GM12878 (cell line): ENCODE data around the gene TRA2B. TPM values are rescaled to one million over a fixed set of nuclear protein-coding genes. Genes with fewer than 3 reads are reported as not detected.

Source experiments
- ATAC-seq: fragments of 200-7000 bp; cut with Tn5 transposase; 3 replicates; pipeline ENCODE4 v1.9.1; 2020; ENCODE audit warnings: mild to moderate bottlenecking, moderate library complexity
- BruUV-seq: library from RNA; stranded (reverse); fragments of 400-500 nt; replicated peaks from 2 replicates; lab custom pipeline; 2021; lab: Mats Ljungman, UMichigan
- CTCF ChIA-PET: fragments of 300-600 bp; sonication (Branson Sonifier 250); formaldehyde crosslinking; extraction: SDS; loops from one replicate; lab custom pipeline; 2021; ENCODE audit warnings: inconsistent platforms; lab: Yijun Ruan, JAX
- POLR2A ChIA-PET: fragments of 350-600 bp; formaldehyde crosslinking; extraction: SDS; loops from one replicate; lab custom pipeline; 2021; ENCODE audit warnings: inconsistent platforms; lab: Charles Lee
- RAD21 ChIA-PET: fragments of 300-600 bp; sonication (Branson Sonifier 250); formaldehyde crosslinking; loops from one replicate; lab custom pipeline; 2023; ENCODE audit warnings: antibody characterized with exemption; ENCODE audit not compliant: unreplicated experiment; lab: Charles Lee
- SMC1A ChIA-PET: fragments of 300-600 bp; sonication (Branson Sonifier 250); formaldehyde crosslinking; loops from one replicate; lab custom pipeline; 2023; ENCODE audit not compliant: unreplicated experiment, uncharacterized antibody; lab: Charles Lee
- DNase-seq: peaks from one replicate; pipeline ENCODE4 v3.0.0-alpha.2; 2011; ENCODE audit warnings: low read depth, low spot score
- FAIRE-seq: peaks from 3 replicates; lab custom pipeline; 2011; peaks lifted over from hg19 to GRCh38; lab: Jason Lieb, UNC
- H2AFZ ChIP-seq: 2 replicates; pipeline ENCODE4 v1.6.0; 2011; ENCODE audit warnings: low read depth, low read length, control low read depth; ENCODE audit not compliant: control insufficient read depth
- H3K27ac ChIP-seq: 2 replicates; pipeline ENCODE4 v1.5.1; 2011; ENCODE audit warnings: control low read depth; ENCODE audit not compliant: control insufficient read depth, insufficient read depth
- H3K27me3 ChIP-seq, 2 experiments: replicated peaks in 1 of 2; 2 replicates each; pipeline versions ENCODE4 v1.6.0 to v1.6.1; 2011; ENCODE audit warnings: low read length in 1 of 2; ENCODE audit not compliant: control insufficient read depth in 2 of 2, insufficient read depth in 2 of 2
- H3K36me3 ChIP-seq, 2 experiments: 2 replicates each; pipeline ENCODE4 v1.5.1; 2011; ENCODE audit warnings: low read length in 1 of 2; ENCODE audit not compliant: control insufficient read depth in 2 of 2, insufficient read depth in 2 of 2
- H3K4me1 ChIP-seq: 2 replicates; pipeline ENCODE4 v1.6.1; 2011; ENCODE audit warnings: mild to moderate bottlenecking, low read length, moderate library complexity, mixed read lengths; ENCODE audit not compliant: control insufficient read depth, insufficient read depth
- H3K4me2 ChIP-seq: 2 replicates; pipeline ENCODE4 v1.6.0; 2011; ENCODE audit warnings: control low read depth; ENCODE audit not compliant: control insufficient read depth, insufficient read depth
- H3K4me3 ChIP-seq: fragments of 200-600 bp; sonication (generic); 2 replicates; pipeline ENCODE4 v1.5.1; 2016
- H3K79me2 ChIP-seq: 2 replicates; pipeline ENCODE4 v1.6.0; 2011; ENCODE audit warnings: low read length; ENCODE audit not compliant: control insufficient read depth, insufficient read depth
- H3K9ac ChIP-seq: 2 replicates; pipeline ENCODE4 v1.8.0; 2011; ENCODE audit warnings: low read length, control low read depth, mixed read lengths; ENCODE audit not compliant: control insufficient read depth, insufficient read depth
- H3K9me3 ChIP-seq: replicated peaks from 3 replicates; pipeline ENCODE4 v1.5.1; 2011; ENCODE audit warnings: mild to moderate bottlenecking, low read length; ENCODE audit not compliant: control insufficient read depth, insufficient read depth
- H4K20me1 ChIP-seq: 2 replicates; pipeline ENCODE4 v1.6.0; 2011; ENCODE audit not compliant: control insufficient read depth, insufficient read depth
- ASH2L ChIP-seq: fragments of 300-600, 200-600 bp; sonication (generic); IDR thresholded peaks from 2 replicates; pipeline ENCODE4 v1.6.1; 2017; ENCODE audit warnings: low read depth, mild to moderate bottlenecking, borderline replicate concordance
- BMI1 ChIP-seq: fragments of 450-650 bp; IDR thresholded peaks from 2 replicates; pipeline ENCODE4 v1.6.1; 2016; ENCODE audit warnings: mild to moderate bottlenecking, moderate library complexity, borderline replicate concordance
- CBFB ChIP-seq: IDR thresholded peaks from 2 replicates; pipeline ENCODE4 v1.6.1; 2016; ENCODE audit warnings: antibody characterized with exemption, low read depth
- CHD4 ChIP-seq: fragments of 200-600 bp; sonication (generic); IDR thresholded peaks from 2 replicates; pipeline ENCODE4 v1.6.1; 2016; ENCODE audit warnings: mild to moderate bottlenecking
- CREB1 ChIP-seq: IDR thresholded peaks from 2 replicates; pipeline ENCODE4 v1.6.1; 2012; ENCODE audit warnings: low read depth, mild to moderate bottlenecking, inconsistent platforms
- FOXK2 ChIP-seq: fragments of 450-650 bp; IDR thresholded peaks from 2 replicates; pipeline ENCODE4 v1.6.1; 2017; ENCODE audit warnings: mild to moderate bottlenecking, moderate library complexity
- KAT2A ChIP-seq: conservative IDR thresholded peaks from 2 replicates; pipeline ENCODE4 v1.6.1; 2011; ENCODE audit warnings: low read depth, low read length; ENCODE audit not compliant: control insufficient read depth
- MYB ChIP-seq: fragments of 150-350 bp; IDR thresholded peaks from 2 replicates; pipeline ENCODE4 v1.6.1; 2014; ENCODE audit warnings: mild to moderate bottlenecking, low read depth, low read length, borderline replicate concordance
- POLR2AphosphoS2 ChIP-seq: IDR thresholded peaks from 2 replicates; pipeline ENCODE4 v1.6.1; 2011; ENCODE audit warnings: low read depth, mild to moderate bottlenecking, low read length, improper control_type of control experiment, moderate library complexity
- RELA ChIP-seq: fragments of 450-650 bp; IDR thresholded peaks from 2 replicates; pipeline ENCODE4 v1.8.0; 2014; ENCODE audit warnings: borderline replicate concordance; ENCODE audit not compliant: partially characterized antibody
- RFX5 ChIP-seq: IDR thresholded peaks from 2 replicates; pipeline ENCODE4 v1.6.1; 2011; ENCODE audit warnings: low read depth, low read length, improper control_type of control experiment
- RUNX3 ChIP-seq: IDR thresholded peaks from 2 replicates; pipeline ENCODE4 v1.6.1; 2012; ENCODE audit warnings: low read length, inconsistent platforms
- SREBF2 ChIP-seq: IDR thresholded peaks from 2 replicates; pipeline ENCODE4 v1.6.1; 2012; ENCODE audit warnings: mild to moderate bottlenecking, low read length
- WRNIP1 ChIP-seq: IDR thresholded peaks from 2 replicates; pipeline ENCODE4 v1.6.1; 2011; ENCODE audit warnings: low read depth, low read length, improper control_type of control experiment, borderline replicate concordance
- in situ Hi-C: fragments of 300-500 bp; cut with MboI; formaldehyde crosslinking; loops from 9 replicates; pipeline ENCODE4 v1.14.3; 2018; ENCODE audit warnings: mixed read lengths
- intact Hi-C: fragments of 100-400 bp; cut with micrococcal nuclease; formaldehyde crosslinking; loops from one replicate; pipeline ENCODE4 v1.14.2; 2022; ENCODE audit not compliant: unreplicated experiment
- polyA plus RNA-seq, 11 experiments: library from polyadenylated mRNA; depleted of rRNA in 4 of 11; unstranded in 6 of 11; stranded (reverse) in 5 of 11; fragments of >200 nt; fragmentation: Nextera tagmentation in 4 of 11; fragmentation: Illumina TruSeq in 1 of 11; extraction: Ambion mirVana in 4 of 11; extraction: Trizol in 1 of 11; gene quantifications; 1 replicate in 1 of 11; 2 replicates in 10 of 11; pipeline versions ENCODE4 v1.2.1 to v1.2.3, GENCODE V29; 2011 to 2016; ENCODE audit warnings: inconsistent platforms in 2 of 11, missing spikeins in 2 of 11, low read depth in 1 of 11
- total RNA-seq, 4 experiments: library from RNA; depleted of rRNA in 3 of 4; stranded (reverse); fragments of >200 nt in 3 of 4; fragmentation: Illumina TruSeq in 1 of 4; extraction: Trizol in 1 of 4; gene quantifications; 2 replicates each; pipeline versions ENCODE4 v1.2.1 to v1.2.3, GENCODE V29; 2013 to 2021
- TF ChIP-seq, protein P1 (sequence below): IDR thresholded peaks from 2 replicates; pipeline ENCODE4 v1.6.1; 2012; ENCODE audit warnings: low read depth, low read length, improper control_type of control experiment
- TF ChIP-seq, protein P2 (sequence below): fragments of 450-650 bp; IDR thresholded peaks from 2 replicates; pipeline ENCODE4 v1.6.1; 2017; ENCODE audit warnings: borderline replicate concordance
- TF ChIP-seq, protein P3 (sequence below): IDR thresholded peaks from 2 replicates; pipeline ENCODE4 v1.6.1; 2011; ENCODE audit warnings: borderline replicate concordance, low read depth, mild to moderate bottlenecking, moderate library complexity, mixed read lengths, low read length; ENCODE audit not compliant: insufficient read depth; ENCODE audit errors: extremely low read length
- TF ChIP-seq, protein P4 (sequence below): IDR thresholded peaks from 2 replicates; pipeline ENCODE4 v1.6.1; 2012; ENCODE audit warnings: low read depth, low read length, improper control_type of control experiment
- TF ChIP-seq, protein P5 (sequence below): fragments of 450-650 bp; IDR thresholded peaks from 2 replicates; pipeline ENCODE4 v1.6.1; 2017; ENCODE audit warnings: mild to moderate bottlenecking, moderate library complexity

Gene TRA2B
- total and polyA plus RNA-seq, 10 of the 15 experiments (the other 5 are each of a cell fraction or from before 2014, with no cell fraction given) = 130 to 317 (median 278) TPM

DNA sequence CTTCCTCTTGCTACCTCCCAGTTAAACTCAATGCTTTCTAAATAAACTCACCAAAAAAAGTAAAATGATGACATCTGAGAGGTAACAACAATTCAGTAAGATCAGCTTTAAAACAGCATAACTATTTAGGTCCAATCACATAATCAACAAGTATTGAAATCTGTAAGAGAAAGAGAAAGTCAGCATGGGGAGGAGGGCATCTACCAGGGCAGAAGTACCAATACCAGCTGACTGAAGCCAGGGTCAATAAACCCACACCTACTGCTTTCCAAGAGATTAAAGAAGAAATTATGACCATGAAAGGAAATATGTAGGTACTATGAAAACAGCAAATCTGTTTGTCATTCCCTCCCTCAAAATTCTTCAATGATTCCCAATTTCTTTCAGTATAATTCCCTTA lies 70.8 kb downstream of the TRA2B start:
- ChIA-PET POLR2A (no interaction called here), CTCF (no interaction called here), RAD21 (no interaction called here), SMC1A (no interaction called here)
- FAIRE-seq = no peak
- no peak for ATAC-seq
- Histone ChIP-seq H3K9ac (no peak overlapping the region), H3K79me2 (no peaks in the 10 kb centered on the region), H3K9me3 (no peaks in the 10 kb centered on the region), H2AFZ (no peak overlapping the region), H3K4me2 (no peak overlapping the region), H3K4me1 (no peaks in the 10 kb centered on the region), H4K20me1 (no peaks in the 10 kb centered on the region; the same call in 1 of the 2 replicates), H3K27ac (no peak overlapping the region), H3K4me3 (no peak overlapping the region), H3K36me3 (no peaks in the 10 kb centered on the region), H3K27me3 (no peaks in the 10 kb centered on the region; a peak in 1 of 4 replicates)
- DNase-seq = no peak
- in situ Hi-C loops (no loop called here), intact Hi-C loops (no loop called here)
- BruUV-seq = no TSS peak
- TF ChIP-seq RELA (no peak), POLR2AphosphoS2 (no peak), FOXK2 (no peak), KAT2A (no peak), MYB (no peak), RFX5 (no peak), RUNX3 (no peak), WRNIP1 (no peak), ASH2L (no peak), CHD4 (no peak), CBFB (no peak), CREB1 (no peak), SREBF2 (no peak), BMI1 (no peak)
- TF ChIP-seq, protein P1, sequence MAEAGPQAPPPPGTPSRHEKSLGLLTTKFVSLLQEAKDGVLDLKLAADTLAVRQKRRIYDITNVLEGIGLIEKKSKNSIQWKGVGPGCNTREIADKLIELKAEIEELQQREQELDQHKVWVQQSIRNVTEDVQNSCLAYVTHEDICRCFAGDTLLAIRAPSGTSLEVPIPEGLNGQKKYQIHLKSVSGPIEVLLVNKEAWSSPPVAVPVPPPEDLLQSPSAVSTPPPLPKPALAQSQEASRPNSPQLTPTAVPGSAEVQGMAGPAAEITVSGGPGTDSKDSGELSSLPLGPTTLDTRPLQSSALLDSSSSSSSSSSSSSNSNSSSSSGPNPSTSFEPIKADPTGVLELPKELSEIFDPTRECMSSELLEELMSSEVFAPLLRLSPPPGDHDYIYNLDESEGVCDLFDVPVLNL = no peak
- TF ChIP-seq, protein P2, sequence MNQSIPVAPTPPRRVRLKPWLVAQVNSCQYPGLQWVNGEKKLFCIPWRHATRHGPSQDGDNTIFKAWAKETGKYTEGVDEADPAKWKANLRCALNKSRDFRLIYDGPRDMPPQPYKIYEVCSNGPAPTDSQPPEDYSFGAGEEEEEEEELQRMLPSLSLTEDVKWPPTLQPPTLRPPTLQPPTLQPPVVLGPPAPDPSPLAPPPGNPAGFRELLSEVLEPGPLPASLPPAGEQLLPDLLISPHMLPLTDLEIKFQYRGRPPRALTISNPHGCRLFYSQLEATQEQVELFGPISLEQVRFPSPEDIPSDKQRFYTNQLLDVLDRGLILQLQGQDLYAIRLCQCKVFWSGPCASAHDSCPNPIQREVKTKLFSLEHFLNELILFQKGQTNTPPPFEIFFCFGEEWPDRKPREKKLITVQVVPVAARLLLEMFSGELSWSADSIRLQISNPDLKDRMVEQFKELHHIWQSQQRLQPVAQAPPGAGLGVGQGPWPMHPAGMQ = no peak
- TF ChIP-seq, protein P3, sequence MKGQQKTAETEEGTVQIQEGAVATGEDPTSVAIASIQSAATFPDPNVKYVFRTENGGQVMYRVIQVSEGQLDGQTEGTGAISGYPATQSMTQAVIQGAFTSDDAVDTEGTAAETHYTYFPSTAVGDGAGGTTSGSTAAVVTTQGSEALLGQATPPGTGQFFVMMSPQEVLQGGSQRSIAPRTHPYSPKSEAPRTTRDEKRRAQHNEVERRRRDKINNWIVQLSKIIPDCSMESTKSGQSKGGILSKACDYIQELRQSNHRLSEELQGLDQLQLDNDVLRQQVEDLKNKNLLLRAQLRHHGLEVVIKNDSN = no peak
- TF ChIP-seq, protein P4, sequence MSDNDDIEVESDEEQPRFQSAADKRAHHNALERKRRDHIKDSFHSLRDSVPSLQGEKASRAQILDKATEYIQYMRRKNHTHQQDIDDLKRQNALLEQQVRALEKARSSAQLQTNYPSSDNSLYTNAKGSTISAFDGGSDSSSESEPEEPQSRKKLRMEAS = no peak
- TF ChIP-seq, protein P5, sequence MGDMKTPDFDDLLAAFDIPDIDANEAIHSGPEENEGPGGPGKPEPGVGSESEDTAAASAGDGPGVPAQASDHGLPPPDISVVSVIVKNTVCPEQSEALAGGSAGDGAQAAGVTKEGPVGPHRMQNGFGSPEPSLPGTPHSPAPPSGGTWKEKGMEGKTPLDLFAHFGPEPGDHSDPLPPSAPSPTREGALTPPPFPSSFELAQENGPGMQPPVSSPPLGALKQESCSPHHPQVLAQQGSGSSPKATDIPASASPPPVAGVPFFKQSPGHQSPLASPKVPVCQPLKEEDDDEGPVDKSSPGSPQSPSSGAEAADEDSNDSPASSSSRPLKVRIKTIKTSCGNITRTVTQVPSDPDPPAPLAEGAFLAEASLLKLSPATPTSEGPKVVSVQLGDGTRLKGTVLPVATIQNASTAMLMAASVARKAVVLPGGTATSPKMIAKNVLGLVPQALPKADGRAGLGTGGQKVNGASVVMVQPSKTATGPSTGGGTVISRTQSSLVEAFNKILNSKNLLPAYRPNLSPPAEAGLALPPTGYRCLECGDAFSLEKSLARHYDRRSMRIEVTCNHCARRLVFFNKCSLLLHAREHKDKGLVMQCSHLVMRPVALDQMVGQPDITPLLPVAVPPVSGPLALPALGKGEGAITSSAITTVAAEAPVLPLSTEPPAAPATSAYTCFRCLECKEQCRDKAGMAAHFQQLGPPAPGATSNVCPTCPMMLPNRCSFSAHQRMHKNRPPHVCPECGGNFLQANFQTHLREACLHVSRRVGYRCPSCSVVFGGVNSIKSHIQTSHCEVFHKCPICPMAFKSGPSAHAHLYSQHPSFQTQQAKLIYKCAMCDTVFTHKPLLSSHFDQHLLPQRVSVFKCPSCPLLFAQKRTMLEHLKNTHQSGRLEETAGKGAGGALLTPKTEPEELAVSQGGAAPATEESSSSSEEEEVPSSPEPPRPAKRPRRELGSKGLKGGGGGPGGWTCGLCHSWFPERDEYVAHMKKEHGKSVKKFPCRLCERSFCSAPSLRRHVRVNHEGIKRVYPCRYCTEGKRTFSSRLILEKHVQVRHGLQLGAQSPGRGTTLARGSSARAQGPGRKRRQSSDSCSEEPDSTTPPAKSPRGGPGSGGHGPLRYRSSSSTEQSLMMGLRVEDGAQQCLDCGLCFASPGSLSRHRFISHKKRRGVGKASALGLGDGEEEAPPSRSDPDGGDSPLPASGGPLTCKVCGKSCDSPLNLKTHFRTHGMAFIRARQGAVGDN = no peak
